ENCODE measurements around the gene TANGO6. TPM values are rescaled to one million over a fixed set of nuclear protein-coding genes. Genes with fewer than 3 reads are reported as not detected.

The TANGO6 gene
- total RNA-seq: 10 to 100 TPM in 1 of 2 donors, 1 to 10 TPM in 1; 9.6 to 22.7 TPM

- Histone ChIP-seq H3K4me1 (peaks cover 8% of the 10 kb centered on the region), H3K27ac (peak within 1 kb of the TSS; percentile 35 to 77 (median 57)), H3K36me3 (replicated peaks in 1 of 2; ENCODE audit: insufficient read depth in 1 of 2, low read depth in 2 of 2) (no peaks in the 10 kb centered on the region), H3K27me3 (no peaks in the 10 kb centered on the region), H3K9me3 (no peaks in the 10 kb centered on the region), H3K4me3 (peak within 1 kb of the TSS; percentile 67 to 81)
- ATAC-seq: peak; percentile 95
- WGBS, 2 donors: 0 to 4% methylated on average over 4 to 55 of the region's 55 CpGs
- TF ChIP-seq POLR2A (IDR thresholded peaks at IDR 0.05): peak; percentile 46 to 89 (median 80)
- peak in 2 of 7 experiments; percentile 5 to 15 for TF ChIP-seq CTCF (IDR thresholded peaks at IDR 0.05)
- intact Hi-C loops (cut with DNase I): loop anchor here (10.0 kb wide), 1 partner anchor 281 kb away; no protein-coding TSS in a partner anchor
- DNase-seq: peak; percentile 88 to 90 (median 89)
Observed at GRCh38 chr16:68843482-68844210, at the start of gene TANGO6. TANGO6 (plus strand) TSS chr16:68843531; CDS start chr16:68843618, 87 bp downstream.

- Histone ChIP-seq H3K9me3 (no peaks in the 10 kb centered on the region), H3K27ac (peak overlapping the region in 2 of 4 donors; percentile 47 to 75), H3K36me3 (replicated peaks in 1 of 2; ENCODE audit: insufficient read depth in 1 of 2, low read depth in 2 of 2) (peaks cover 3 to 5% of the 10 kb centered on the region in 2 donors), H3K4me3 (no peak overlapping the region), H3K4me1 (peaks cover 46% of the 10 kb centered on the region), H3K27me3 (no peaks in the 10 kb centered on the region)
- TF ChIP-seq CTCF (IDR thresholded peaks at IDR 0.05) (no peak), POLR2A (IDR thresholded peaks at IDR 0.05) (no peak)
- intact Hi-C loops (cut with DNase I): loop anchor here (10.0 kb wide), 1 partner anchor 64 kb away; the partner anchor contains the start of gene CDH1
- no peak for DNase-seq
- 81 to 83% methylated on average over 2 of the region's 2 CpGs for WGBS, 2 donors
- ATAC-seq: no peak
Observed at GRCh38 chr16:68798398-68798797, 44.9 kb upstream of the TANGO6 start.

GRCh38 chr16:68800257-68800875, 43.0 kb upstream of the TANGO6 start:
- TF ChIP-seq CTCF (IDR thresholded peaks at IDR 0.05) (peak; percentile 22 to 93 (median 85)), POLR2A (IDR thresholded peaks at IDR 0.05) (no peak)
- DNase-seq (peak; percentile 71 to 77 (median 74)), ATAC-seq (peak; percentile 86)
- intact Hi-C loops (cut with DNase I): loop anchor here (10.0 kb wide), 1 partner anchor 206 kb away; no protein-coding TSS in a partner anchor
- Histone ChIP-seq H3K4me3 (no peak overlapping the region), H3K27ac (peak overlapping the region in 3 of 4 donors; percentile 51 to 75 (median 54)), H3K9me3 (no peaks in the 10 kb centered on the region), H3K36me3 (replicated peaks in 1 of 2; ENCODE audit: insufficient read depth in 1 of 2, low read depth in 2 of 2) (peaks cover 5 to 7% of the 10 kb centered on the region in 2 donors), H3K4me1 (peaks cover 37% of the 10 kb centered on the region), H3K27me3 (no peaks in the 10 kb centered on the region)
- WGBS, 2 donors: 4 to 8% methylated on average over 5 of the region's 5 CpGs

- intact Hi-C loops (cut with DNase I): loop anchor here (2.0 to 10.0 kb wide), 2 partner anchors 95 to 207 kb away; no protein-coding TSS in a partner anchor
- TF ChIP-seq CTCF (IDR thresholded peaks at IDR 0.05) (no peak), POLR2A (IDR thresholded peaks at IDR 0.05) (no peak)
- 57 to 65% methylated on average over 7 of the region's 7 CpGs for WGBS, 2 donors
- Histone ChIP-seq H3K9me3 (no peaks in the 10 kb centered on the region), H3K27ac (peak overlapping the region in 3 of 4 donors; percentile 14 to 27 (median 23)), H3K4me1 (peaks cover 32% of the 10 kb centered on the region), H3K36me3 (replicated peaks in 1 of 2; ENCODE audit: insufficient read depth in 1 of 2, low read depth in 2 of 2) (peaks cover 5 to 7% of the 10 kb centered on the region in 2 donors), H3K27me3 (no peaks in the 10 kb centered on the region), H3K4me3 (no peak overlapping the region)
- DNase-seq (no peak), ATAC-seq (peak; percentile 28)
Observed at GRCh38 chr16:68802190-68802589, 41.1 kb upstream of the TANGO6 start.

Data from body of pancreas (tissue), 4 donors.